HEK293 (cell line): ENCODE results near the gene ARHGDIA.

Source experiments
- CTCF ChIA-PET: fragments of 350-600 bp; formaldehyde crosslinking; extraction: SDS; loops from one replicate; lab custom pipeline; 2021; ENCODE audit warnings: antibody characterized with exemption; lab: Yijun Ruan, JAX
- POLR2A ChIA-PET: fragments of 300-600 bp; formaldehyde crosslinking; extraction: SDS; loops from one replicate; lab custom pipeline; 2020; ENCODE audit warnings: antibody characterized with exemption, inconsistent platforms; lab: Yijun Ruan, JAX
- H3K27ac ChIP-seq: fragments of 200-500 bp; sonication (Bioruptor generic); 2 replicates; pipeline ENCODE4 v1.5.1; 2014; ENCODE audit warnings: low read depth, low read length, control low read depth, inconsistent platforms; ENCODE audit errors: extremely low read depth
- H3K36me3 ChIP-seq, 2 experiments: fragments of 200-500 bp in 1 of 2; sonication (Bioruptor generic) in 1 of 2; 1 replicate in 1 of 2; 2 replicates in 1 of 2; pipeline ENCODE4 v1.5.1; 2014 to 2017; ENCODE audit warnings: inconsistent platforms in 2 of 2, low read length in 2 of 2; ENCODE audit not compliant: control insufficient read depth in 2 of 2, insufficient read depth in 1 of 2
- H3K4me1 ChIP-seq: fragments of 200-500 bp; sonication (Bioruptor generic); 2 replicates; pipeline ENCODE4 v1.5.1; 2014; ENCODE audit warnings: mild to moderate bottlenecking, low read length, inconsistent platforms; ENCODE audit not compliant: control insufficient read depth, insufficient read depth
- H3K4me3 ChIP-seq: 2 replicates; pipeline ENCODE4 v1.5.1; 2011; ENCODE audit warnings: low read depth, mild to moderate bottlenecking, control low read depth, low read length, moderate library complexity
- H3K9me3 ChIP-seq: fragments of 200-500 bp; sonication (Bioruptor generic); 2 replicates; pipeline ENCODE4 v1.5.1; 2014; ENCODE audit warnings: low read depth, low read length, inconsistent platforms; ENCODE audit not compliant: control insufficient read depth, insufficient read depth
- ZNF10 ChIP-seq: fragments of 450-650 bp; formaldehyde crosslinking; IDR thresholded peaks from 2 replicates; pipeline ENCODE4 v1.5.1; 2017; ENCODE audit warnings: missing biosample characterization, missing genetic modification characterization
- ZNF157 ChIP-seq: fragments of 450-650 bp; formaldehyde crosslinking; IDR thresholded peaks from 2 replicates; pipeline ENCODE4 v1.5.1; 2016; ENCODE audit warnings: missing biosample characterization, missing genetic modification characterization
- ZNF2 ChIP-seq: fragments of 450-650 bp; formaldehyde crosslinking; IDR thresholded peaks from 2 replicates; pipeline ENCODE4 v1.5.1; 2016; ENCODE audit warnings: missing biosample characterization, missing genetic modification characterization
- ZNF23 ChIP-seq: fragments of 450-650 bp; formaldehyde crosslinking; IDR thresholded peaks from 2 replicates; pipeline ENCODE4 v1.5.1; 2016; ENCODE audit warnings: missing biosample characterization, missing genetic modification characterization, borderline replicate concordance
- ZNF391 ChIP-seq: fragments of 450-650 bp; formaldehyde crosslinking; IDR thresholded peaks from 2 replicates; pipeline ENCODE4 v1.5.1; 2016; ENCODE audit warnings: low read depth, missing biosample characterization, missing genetic modification characterization, borderline replicate concordance
- ZNF501 ChIP-seq: fragments of 450-650 bp; formaldehyde crosslinking; IDR thresholded peaks from 2 replicates; pipeline ENCODE4 v1.5.1; 2016; ENCODE audit warnings: missing biosample characterization, missing genetic modification characterization
- ZNF555 ChIP-seq: fragments of 450-650 bp; formaldehyde crosslinking; conservative IDR thresholded peaks from 2 replicates; pipeline ENCODE4 v1.5.1; 2017; ENCODE audit warnings: missing biosample characterization, mild to moderate bottlenecking, missing genetic modification characterization, inconsistent platforms
- ZNF560 ChIP-seq: fragments of 450-650 bp; formaldehyde crosslinking; IDR thresholded peaks from 2 replicates; pipeline ENCODE4 v1.5.1; 2017; ENCODE audit warnings: missing biosample characterization, missing genetic modification characterization, borderline replicate concordance
- ZNF600 ChIP-seq: fragments of 450-650 bp; formaldehyde crosslinking; IDR thresholded peaks from 2 replicates; pipeline ENCODE4 v1.5.1; 2016; ENCODE audit warnings: missing biosample characterization, missing genetic modification characterization
- ZNF624 ChIP-seq: fragments of 450-650 bp; formaldehyde crosslinking; IDR thresholded peaks from 2 replicates; pipeline ENCODE4 v1.5.1; 2017; ENCODE audit warnings: missing biosample characterization, missing genetic modification characterization
- ZNF626 ChIP-seq: fragments of 450-650 bp; sonication (Bioruptor Pico); formaldehyde crosslinking; IDR thresholded peaks from 2 replicates; pipeline ENCODE4 v1.5.1; 2018; ENCODE audit warnings: missing biosample characterization, missing genetic modification characterization, inconsistent platforms
- TF ChIP-seq, protein P1 (sequence below): sonication (generic); formaldehyde crosslinking; IDR thresholded peaks from 2 replicates; pipeline ENCODE4 v1.8.1; 2022; ENCODE audit warnings: mild to moderate bottlenecking, moderate library complexity, missing genetic modification reagents
- TF ChIP-seq, protein P2 (sequence below): fragments of 450-650 bp; formaldehyde crosslinking; IDR thresholded peaks from 2 replicates; pipeline ENCODE4 v1.5.1; 2016; ENCODE audit warnings: missing biosample characterization, missing genetic modification characterization
- TF ChIP-seq, protein P3 (sequence below): fragments of 450-650 bp; formaldehyde crosslinking; IDR thresholded peaks from 2 replicates; pipeline ENCODE4 v1.5.1; 2017; ENCODE audit warnings: missing biosample characterization, mild to moderate bottlenecking, missing genetic modification characterization, moderate library complexity
- TF ChIP-seq, protein P4 (sequence below): fragments of 450-650 bp; formaldehyde crosslinking; IDR thresholded peaks from 2 replicates; pipeline ENCODE4 v1.5.1; 2016; ENCODE audit warnings: missing biosample characterization, missing genetic modification characterization, low read depth
- TF ChIP-seq, protein P5 (sequence below): fragments of 450-650 bp; formaldehyde crosslinking; IDR thresholded peaks from 2 replicates; pipeline ENCODE4 v1.5.1; 2016; ENCODE audit warnings: missing biosample characterization, missing genetic modification characterization
- TF ChIP-seq, protein P6 (sequence below): fragments of 450-650 bp; formaldehyde crosslinking; IDR thresholded peaks from 2 replicates; pipeline ENCODE4 v1.5.1; 2016; ENCODE audit warnings: missing biosample characterization, missing genetic modification characterization

ARHGDIA gene

DNA sequence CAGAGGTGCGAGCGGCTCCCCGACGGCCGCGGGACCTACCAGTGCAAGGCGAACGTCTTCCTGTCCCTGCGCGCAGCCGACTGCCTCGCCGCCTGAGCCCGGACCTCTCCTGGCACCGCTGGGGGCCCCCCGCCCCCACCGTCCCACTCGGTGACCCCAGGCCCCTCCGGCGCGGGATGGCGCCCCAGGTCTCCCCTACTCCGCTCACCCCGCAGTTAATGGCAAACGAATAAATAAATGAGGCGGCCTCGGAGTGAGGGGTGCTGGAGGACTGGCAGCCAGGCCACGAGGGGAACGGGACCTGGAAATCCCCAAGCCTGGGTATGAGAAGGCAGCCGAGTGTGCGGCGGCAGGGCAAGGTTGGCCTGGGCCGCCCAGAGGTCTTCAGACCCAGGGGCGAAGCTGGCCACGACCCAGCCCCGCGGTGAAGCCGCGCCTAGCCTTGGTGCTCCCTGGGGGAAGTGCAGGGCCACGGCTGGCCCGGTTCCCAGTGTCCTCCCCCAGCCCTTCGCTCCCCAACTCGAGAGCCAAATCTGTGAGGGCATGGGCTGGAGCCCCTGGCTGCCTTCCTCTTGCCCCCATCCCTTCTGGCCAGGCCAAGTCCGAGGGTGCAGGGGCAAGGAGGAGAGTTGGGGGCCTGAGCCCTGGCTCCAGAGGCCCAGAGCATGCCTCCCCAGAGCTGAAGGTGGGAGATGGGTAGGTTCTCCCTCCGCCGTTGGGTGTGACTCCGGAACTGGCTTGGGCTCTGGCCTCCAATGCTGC is 31.7 kb upstream of the ARHGDIA start:
- CTCF ChIA-PET: no interaction called here

More for the DNA sequence above, 31.7 kb upstream of the ARHGDIA start:
- no peak overlapping the region for H3K4me3 ChIP-seq
- no peak overlapping the region for H3K27ac ChIP-seq
- 0 out of 2 replicates have a peak, but pooled peaks cover 4% of the 10 kb centered on the region for H3K4me1 ChIP-seq
- H3K9me3 ChIP-seq: no peaks in the 10 kb centered on the region
- peaks cover 6 to 75% of the 10 kb centered on the region in 2 experiments for H3K36me3 ChIP-seq
- POLR2A ChIA-PET: interaction anchor here (1.1 to 2.2 kb wide), 2 partner anchors 23 to 120 kb away, joined by 3 to 6 read pairs; partner anchors contain the start of genes CENPX and LRRC45
- TF ChIP-seq, protein P1, sequence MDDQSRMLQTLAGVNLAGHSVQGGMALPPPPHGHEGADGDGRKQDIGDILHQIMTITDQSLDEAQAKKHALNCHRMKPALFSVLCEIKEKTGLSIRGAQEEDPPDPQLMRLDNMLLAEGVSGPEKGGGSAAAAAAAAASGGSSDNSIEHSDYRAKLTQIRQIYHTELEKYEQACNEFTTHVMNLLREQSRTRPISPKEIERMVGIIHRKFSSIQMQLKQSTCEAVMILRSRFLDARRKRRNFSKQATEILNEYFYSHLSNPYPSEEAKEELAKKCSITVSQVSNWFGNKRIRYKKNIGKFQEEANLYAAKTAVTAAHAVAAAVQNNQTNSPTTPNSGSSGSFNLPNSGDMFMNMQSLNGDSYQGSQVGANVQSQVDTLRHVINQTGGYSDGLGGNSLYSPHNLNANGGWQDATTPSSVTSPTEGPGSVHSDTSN (CRISPR knock-in tag): 0 out of 2 replicates have a peak, but pooled peaks have one; percentile 28
- TF ChIP-seq ZNF624 (tag by site-specific recombination): no peak
- TF ChIP-seq, protein P2, sequence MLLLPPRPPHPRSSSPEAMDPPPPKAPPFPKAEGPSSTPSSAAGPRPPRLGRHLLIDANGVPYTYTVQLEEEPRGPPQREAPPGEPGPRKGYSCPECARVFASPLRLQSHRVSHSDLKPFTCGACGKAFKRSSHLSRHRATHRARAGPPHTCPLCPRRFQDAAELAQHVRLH (tag by site-specific recombination): no peak
- TF ChIP-seq, protein P3, sequence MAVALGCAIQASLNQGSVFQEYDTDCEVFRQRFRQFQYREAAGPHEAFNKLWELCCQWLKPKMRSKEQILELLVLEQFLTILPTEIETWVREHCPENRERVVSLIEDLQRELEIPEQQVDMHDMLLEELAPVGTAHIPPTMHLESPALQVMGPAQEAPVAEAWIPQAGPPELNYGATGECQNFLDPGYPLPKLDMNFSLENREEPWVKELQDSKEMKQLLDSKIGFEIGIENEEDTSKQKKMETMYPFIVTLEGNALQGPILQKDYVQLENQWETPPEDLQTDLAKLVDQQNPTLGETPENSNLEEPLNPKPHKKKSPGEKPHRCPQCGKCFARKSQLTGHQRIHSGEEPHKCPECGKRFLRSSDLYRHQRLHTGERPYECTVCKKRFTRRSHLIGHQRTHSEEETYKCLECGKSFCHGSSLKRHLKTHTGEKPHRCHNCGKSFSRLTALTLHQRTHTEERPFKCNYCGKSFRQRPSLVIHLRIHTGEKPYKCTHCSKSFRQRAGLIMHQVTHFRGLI: peak; percentile 60; the same call in 1 of the 2 replicates
- no peak for TF ChIP-seq ZNF23
- TF ChIP-seq, protein P4, sequence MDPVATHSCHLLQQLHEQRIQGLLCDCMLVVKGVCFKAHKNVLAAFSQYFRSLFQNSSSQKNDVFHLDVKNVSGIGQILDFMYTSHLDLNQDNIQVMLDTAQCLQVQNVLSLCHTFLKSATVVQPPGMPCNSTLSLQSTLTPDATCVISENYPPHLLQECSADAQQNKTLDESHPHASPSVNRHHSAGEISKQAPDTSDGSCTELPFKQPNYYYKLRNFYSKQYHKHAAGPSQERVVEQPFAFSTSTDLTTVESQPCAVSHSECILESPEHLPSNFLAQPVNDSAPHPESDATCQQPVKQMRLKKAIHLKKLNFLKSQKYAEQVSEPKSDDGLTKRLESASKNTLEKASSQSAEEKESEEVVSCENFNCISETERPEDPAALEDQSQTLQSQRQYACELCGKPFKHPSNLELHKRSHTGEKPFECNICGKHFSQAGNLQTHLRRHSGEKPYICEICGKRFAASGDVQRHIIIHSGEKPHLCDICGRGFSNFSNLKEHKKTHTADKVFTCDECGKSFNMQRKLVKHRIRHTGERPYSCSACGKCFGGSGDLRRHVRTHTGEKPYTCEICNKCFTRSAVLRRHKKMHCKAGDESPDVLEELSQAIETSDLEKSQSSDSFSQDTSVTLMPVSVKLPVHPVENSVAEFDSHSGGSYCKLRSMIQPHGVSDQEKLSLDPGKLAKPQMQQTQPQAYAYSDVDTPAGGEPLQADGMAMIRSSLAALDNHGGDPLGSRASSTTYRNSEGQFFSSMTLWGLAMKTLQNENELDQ (tag by site-specific recombination): no peak
- no peak for TF ChIP-seq ZNF2 (tag by site-specific recombination)
- TF ChIP-seq ZNF560: no peak
- TF ChIP-seq ZNF391 (tag by site-specific recombination): no peak
- 0 out of 2 replicates have a peak, but pooled peaks have one; percentile 35 for TF ChIP-seq ZNF600 (tag by site-specific recombination)
- no peak for TF ChIP-seq ZNF626 (tag by site-specific recombination)
- no peak for TF ChIP-seq ZNF555 (tag by site-specific recombination)
- TF ChIP-seq ZNF501: no peak
- no peak for TF ChIP-seq ZNF10 (tag by site-specific recombination)
- TF ChIP-seq, protein P5, sequence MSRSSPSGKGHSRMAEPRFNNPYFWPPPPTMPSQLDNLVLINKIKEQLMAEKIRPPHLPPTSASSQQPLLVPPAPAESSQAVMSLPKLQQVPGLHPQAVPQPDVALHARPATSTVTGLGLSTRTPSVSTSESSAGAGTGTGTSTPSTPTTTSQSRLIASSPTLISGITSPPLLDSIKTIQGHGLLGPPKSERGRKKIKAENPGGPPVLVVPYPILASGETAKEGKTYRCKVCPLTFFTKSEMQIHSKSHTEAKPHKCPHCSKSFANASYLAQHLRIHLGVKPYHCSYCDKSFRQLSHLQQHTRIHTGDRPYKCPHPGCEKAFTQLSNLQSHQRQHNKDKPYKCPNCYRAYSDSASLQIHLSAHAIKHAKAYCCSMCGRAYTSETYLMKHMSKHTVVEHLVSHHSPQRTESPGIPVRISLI: no peak
- no peak for TF ChIP-seq ZNF157
- TF ChIP-seq, protein P6, sequence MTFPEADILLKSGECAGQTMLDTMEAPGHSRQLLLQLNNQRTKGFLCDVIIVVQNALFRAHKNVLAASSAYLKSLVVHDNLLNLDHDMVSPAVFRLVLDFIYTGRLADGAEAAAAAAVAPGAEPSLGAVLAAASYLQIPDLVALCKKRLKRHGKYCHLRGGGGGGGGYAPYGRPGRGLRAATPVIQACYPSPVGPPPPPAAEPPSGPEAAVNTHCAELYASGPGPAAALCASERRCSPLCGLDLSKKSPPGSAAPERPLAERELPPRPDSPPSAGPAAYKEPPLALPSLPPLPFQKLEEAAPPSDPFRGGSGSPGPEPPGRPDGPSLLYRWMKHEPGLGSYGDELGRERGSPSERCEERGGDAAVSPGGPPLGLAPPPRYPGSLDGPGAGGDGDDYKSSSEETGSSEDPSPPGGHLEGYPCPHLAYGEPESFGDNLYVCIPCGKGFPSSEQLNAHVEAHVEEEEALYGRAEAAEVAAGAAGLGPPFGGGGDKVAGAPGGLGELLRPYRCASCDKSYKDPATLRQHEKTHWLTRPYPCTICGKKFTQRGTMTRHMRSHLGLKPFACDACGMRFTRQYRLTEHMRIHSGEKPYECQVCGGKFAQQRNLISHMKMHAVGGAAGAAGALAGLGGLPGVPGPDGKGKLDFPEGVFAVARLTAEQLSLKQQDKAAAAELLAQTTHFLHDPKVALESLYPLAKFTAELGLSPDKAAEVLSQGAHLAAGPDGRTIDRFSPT: no peak
